Astrocyte (in vitro differentiated cells and primary cell): ENCODE results near the gene PCDHGA3.
"Not testable (repeated sequence)": the region's sequence is repeated elsewhere in the genome, so short reads cannot be mapped to it uniquely, and the experiment has no call there.

Source experiments
- CTCF ChIP-seq: IDR thresholded peaks from 2 replicates; pipeline ENCODE4 v1.5.1; 2011; ENCODE audit warnings: low read depth, mild to moderate bottlenecking, inconsistent platforms, low read length, moderate library complexity; ENCODE audit not compliant: insufficient read depth
- EZH2 ChIP-seq: IDR thresholded peaks from 2 replicates; pipeline ENCODE4 v1.6.1; 2012; ENCODE audit warnings: mild to moderate bottlenecking, low read length, inconsistent platforms; ENCODE audit not compliant: insufficient read depth

- not testable (repeated sequence) for TF ChIP-seq CTCF, EZH2
Measured at GRCh38 chr5:141332571-141332970, 11.1 kb upstream of the PCDHGA3 start.
